K562 (cell line): Measurements from ENCODE around the gene REPS1.

Source experiments
- BHLHE40 ChIP-seq: IDR thresholded peaks from 2 replicates; pipeline ENCODE4 v1.6.1; 2011; ENCODE audit warnings: low read length, improper control_type of control experiment
- CTCF ChIP-seq, 3 experiments: IDR thresholded peaks in 2 of 3; conservative IDR thresholded peaks in 1 of 3; 2 replicates each; pipeline ENCODE4 v1.5.1; 2011 to 2012; ENCODE audit warnings: low read length in 3 of 3, mild to moderate bottlenecking in 3 of 3, control low read depth in 2 of 3, improper control_type of control experiment in 1 of 3, inconsistent platforms in 1 of 3, low read depth in 1 of 3, mixed read lengths in 1 of 3, moderate library complexity in 1 of 3; ENCODE audit not compliant: insufficient read depth in 2 of 3
- SIN3A ChIP-seq, 2 experiments: fragments of 150-350 bp in 1 of 2; IDR thresholded peaks; 2 replicates each; pipeline ENCODE4 v1.6.1; 2011 to 2016; ENCODE audit warnings: borderline replicate concordance in 2 of 2, low read depth in 2 of 2, low read length in 2 of 2, mild to moderate bottlenecking in 2 of 2, moderate library complexity in 2 of 2; ENCODE audit not compliant: control insufficient read depth in 1 of 2
- SPI1 ChIP-seq: IDR thresholded peaks from 2 replicates; pipeline ENCODE4 v1.6.1; 2011; ENCODE audit warnings: low read depth, low read length, control low read depth, borderline replicate concordance
- TF ChIP-seq, protein P1 (sequence below): fragments of 450-650 bp; IDR thresholded peaks from 2 replicates; pipeline ENCODE4 v1.6.1; 2016; ENCODE audit warnings: low read depth, mild to moderate bottlenecking, moderate library complexity

DNA sequence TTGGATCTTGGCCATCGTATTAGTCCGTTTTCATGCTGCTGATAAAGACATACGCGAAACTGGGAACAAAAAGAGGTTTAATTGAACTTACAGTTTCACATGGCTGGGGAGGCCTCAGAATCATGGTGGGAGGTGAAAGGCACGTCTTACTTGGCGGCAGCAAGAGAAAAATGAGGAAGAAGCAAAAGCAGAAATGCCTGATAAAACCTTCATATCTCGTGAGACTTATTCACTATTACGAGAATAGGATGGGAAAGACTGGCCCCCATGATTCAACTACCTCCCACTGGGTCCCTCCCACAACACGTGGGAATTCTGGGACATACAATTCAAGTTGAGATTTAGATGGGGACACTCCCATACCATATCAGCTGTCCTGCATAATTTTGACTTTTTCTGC lies 20.1 kb upstream of the REPS1 start:
- TF ChIP-seq, protein P1, sequence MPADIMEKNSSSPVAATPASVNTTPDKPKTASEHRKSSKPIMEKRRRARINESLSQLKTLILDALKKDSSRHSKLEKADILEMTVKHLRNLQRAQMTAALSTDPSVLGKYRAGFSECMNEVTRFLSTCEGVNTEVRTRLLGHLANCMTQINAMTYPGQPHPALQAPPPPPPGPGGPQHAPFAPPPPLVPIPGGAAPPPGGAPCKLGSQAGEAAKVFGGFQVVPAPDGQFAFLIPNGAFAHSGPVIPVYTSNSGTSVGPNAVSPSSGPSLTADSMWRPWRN, result no peak
- TF ChIP-seq SIN3A (IDR thresholded peaks at IDR 0.05; ENCODE audit: borderline replicate concordance in 2 of 2, control insufficient read depth in 1 of 2, low read depth in 2 of 2, low read length in 2 of 2) (no peak), SPI1 (no peak), CTCF (IDR thresholded peaks at IDR 0.05 in 2 of 3, conservative IDR thresholded peaks at IDR 0.05 in 1 of 3; ENCODE audit: insufficient read depth in 2 of 3, low read depth in 1 of 3, low read length in 3 of 3) (no peak), BHLHE40 (no peak)
